Measurements from ENCODE around the gene MAP4K2.

MAP4K2 gene

DNA sequence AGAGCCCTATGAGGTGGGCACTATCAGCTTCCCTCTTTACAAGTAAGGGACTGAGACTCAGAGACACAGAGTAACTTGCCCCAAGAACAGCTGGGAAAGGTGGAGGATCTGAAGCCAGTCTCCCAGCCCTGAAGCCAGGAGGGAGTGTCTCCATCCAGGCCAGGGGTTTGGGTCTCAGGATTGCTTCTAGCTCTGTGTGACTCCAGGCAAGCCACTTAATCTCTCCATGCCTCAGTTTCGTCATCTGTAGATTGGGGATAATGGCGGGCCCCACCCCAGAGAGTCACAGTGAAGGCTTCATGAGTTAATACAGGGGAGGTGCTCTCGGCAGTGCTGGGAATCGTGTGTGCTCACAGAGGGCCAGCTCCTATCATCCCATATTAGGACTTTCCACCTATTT lies 10.5 kb downstream of the MAP4K2 start:
- POLR2A ChIA-PET: interaction anchor here (1.4 kb wide), 1 partner anchor 14 kb away, joined by 6 read pairs; no protein-coding TSS in a partner anchor
- CTCF ChIA-PET: no interaction called here
- DNase-seq (ENCODE audit: extremely low spot score): no peak
- TF ChIP-seq SUZ12 (IDR thresholded peaks at IDR 0.05) (no peak), FOXK2 (IDR thresholded peaks at IDR 0.05) (no peak), NFRKB (IDR thresholded peaks at IDR 0.05) (no peak), CTBP1 (IDR thresholded peaks at IDR 0.05; ENCODE audit: borderline replicate concordance) (no peak), HDGF (IDR thresholded peaks at IDR 0.05; ENCODE audit: borderline replicate concordance) (no peak), L3MBTL2 (conservative IDR thresholded peaks at IDR 0.05) (no peak), LEF1 (IDR thresholded peaks at IDR 0.05; ENCODE audit: borderline replicate concordance) (no peak), ZNF384 (IDR thresholded peaks at IDR 0.05) (no peak), BHLHE40 (IDR thresholded peaks at IDR 0.05; ENCODE audit: borderline replicate concordance) (no peak), FOXA1 (IDR thresholded peaks at IDR 0.05) (no peak), ARNT (IDR thresholded peaks at IDR 0.05) (no peak), FOXM1 (IDR thresholded peaks at IDR 0.05; ENCODE audit: borderline replicate concordance) (no peak)

DNA sequence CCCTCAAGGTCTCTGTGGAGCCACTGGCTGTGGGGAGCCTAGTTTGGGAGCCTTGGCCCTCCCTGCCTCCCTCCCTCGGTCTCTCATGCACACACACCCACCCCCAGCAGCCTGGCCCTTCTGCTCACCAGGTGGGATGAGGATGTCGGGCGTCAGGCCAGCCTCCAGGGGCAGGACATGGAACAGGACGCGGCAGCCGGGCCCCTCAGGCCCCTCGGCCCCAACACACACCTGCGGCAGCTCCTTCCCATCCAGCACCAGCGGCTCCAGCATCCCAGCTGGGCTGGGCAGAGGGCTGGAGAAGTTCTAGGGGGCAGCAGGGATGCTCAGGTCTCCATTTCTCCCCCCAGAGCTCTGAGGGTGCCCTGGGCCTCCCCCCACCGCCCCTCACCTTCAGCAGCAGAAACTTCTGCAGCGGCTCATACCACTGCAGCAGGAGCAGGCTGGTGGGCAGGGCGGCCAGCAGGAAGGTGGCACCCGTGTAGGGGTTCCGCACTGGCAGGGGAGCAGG lies 11.2 kb downstream of the MAP4K2 start:
- TF ChIP-seq FOXM1 (IDR thresholded peaks at IDR 0.05; ENCODE audit: borderline replicate concordance) (no peak), NFRKB (IDR thresholded peaks at IDR 0.05) (no peak), FOXK2 (IDR thresholded peaks at IDR 0.05) (no peak), ELF4 (IDR thresholded peaks at IDR 0.05) (no peak), LEF1 (IDR thresholded peaks at IDR 0.05; ENCODE audit: borderline replicate concordance) (no peak), HDGF (IDR thresholded peaks at IDR 0.05; ENCODE audit: borderline replicate concordance) (no peak), SUZ12 (IDR thresholded peaks at IDR 0.05) (no peak), ARNT (IDR thresholded peaks at IDR 0.05) (no peak), TARDBP (IDR thresholded peaks at IDR 0.05) (no peak)
- TF ChIP-seq, protein P1, sequence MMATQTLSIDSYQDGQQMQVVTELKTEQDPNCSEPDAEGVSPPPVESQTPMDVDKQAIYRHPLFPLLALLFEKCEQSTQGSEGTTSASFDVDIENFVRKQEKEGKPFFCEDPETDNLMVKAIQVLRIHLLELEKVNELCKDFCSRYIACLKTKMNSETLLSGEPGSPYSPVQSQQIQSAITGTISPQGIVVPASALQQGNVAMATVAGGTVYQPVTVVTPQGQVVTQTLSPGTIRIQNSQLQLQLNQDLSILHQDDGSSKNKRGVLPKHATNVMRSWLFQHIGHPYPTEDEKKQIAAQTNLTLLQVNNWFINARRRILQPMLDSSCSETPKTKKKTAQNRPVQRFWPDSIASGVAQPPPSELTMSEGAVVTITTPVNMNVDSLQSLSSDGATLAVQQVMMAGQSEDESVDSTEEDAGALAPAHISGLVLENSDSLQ (IDR thresholded peaks at IDR 0.05): no peak
- POLR2A ChIA-PET: interaction anchor here (1.4 kb wide), 1 partner anchor 13 kb away, joined by 6 read pairs; no protein-coding TSS in a partner anchor
- DNase-seq (ENCODE audit: extremely low spot score): no peak
- CTCF ChIA-PET: no interaction called here

DNA sequence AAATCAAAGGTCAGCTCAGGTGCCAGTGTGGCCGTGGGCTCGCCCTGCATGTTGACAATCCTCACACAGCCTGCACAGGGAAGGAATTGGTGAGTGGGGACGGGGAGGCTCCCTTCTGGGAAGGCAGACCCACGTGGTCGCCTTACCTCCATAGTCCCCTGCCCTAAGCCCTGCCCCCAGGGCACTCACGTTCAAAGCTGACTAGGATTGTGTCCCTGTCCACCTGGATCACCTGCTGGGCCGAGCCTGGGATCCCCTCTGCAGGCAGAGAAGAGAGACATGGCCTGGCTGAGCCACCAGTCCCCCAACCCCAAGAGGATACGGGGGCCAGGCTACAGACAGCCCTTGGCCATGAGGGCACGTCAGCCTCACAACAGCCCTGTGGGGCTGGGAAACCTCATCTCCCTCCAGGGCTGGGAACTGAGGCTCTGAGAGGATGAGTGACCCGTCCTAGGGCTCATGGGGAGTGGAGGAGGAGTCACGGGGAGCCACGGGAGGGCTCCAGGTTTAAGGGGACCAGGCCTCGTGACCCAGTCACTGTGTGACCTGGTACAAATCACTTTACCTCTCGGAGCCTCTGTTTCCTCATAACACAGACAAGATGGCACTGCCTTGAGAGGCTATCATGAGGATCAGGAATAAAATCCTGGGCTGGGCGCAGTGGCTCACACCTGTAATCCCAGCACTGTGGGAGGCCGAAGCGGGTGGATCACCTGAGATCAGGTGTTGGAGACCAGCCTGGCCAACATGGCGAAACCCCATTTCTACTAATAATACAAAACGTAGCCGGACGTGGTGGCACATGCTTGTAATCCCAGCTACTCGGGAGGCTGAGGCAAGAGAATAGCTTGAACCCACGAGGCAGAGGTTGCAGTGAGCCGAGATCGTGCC lies 12.6 kb downstream of the MAP4K2 start:
- DNase-seq (ENCODE audit: extremely low spot score): no peak
- CTCF ChIA-PET: interaction anchor here (0.6 kb wide), 1 partner anchor 104 kb away, joined by 3 read pairs; no protein-coding TSS in a partner anchor
- POLR2A ChIA-PET: no interaction called here
- TF ChIP-seq LEF1 (IDR thresholded peaks at IDR 0.05; ENCODE audit: borderline replicate concordance) (no peak), ZNF384 (IDR thresholded peaks at IDR 0.05) (no peak)

GRCh38 chr11:64789331-64790204 lies 13.4 kb downstream of the MAP4K2 start:
- ChIA-PET POLR2A (interaction anchor here (0.9 kb wide), 1 partner anchor 11 kb away, joined by 4 read pairs; no protein-coding TSS in a partner anchor), CTCF (no interaction called here)
- TF ChIP-seq BHLHE40 (IDR thresholded peaks at IDR 0.05; ENCODE audit: borderline replicate concordance) (no peak), SP1 (IDR thresholded peaks at IDR 0.05) (no peak), ARNT (IDR thresholded peaks at IDR 0.05) (no peak), TARDBP (IDR thresholded peaks at IDR 0.05) (no peak)
- DNase-seq (ENCODE audit: extremely low spot score): no peak

DNA sequence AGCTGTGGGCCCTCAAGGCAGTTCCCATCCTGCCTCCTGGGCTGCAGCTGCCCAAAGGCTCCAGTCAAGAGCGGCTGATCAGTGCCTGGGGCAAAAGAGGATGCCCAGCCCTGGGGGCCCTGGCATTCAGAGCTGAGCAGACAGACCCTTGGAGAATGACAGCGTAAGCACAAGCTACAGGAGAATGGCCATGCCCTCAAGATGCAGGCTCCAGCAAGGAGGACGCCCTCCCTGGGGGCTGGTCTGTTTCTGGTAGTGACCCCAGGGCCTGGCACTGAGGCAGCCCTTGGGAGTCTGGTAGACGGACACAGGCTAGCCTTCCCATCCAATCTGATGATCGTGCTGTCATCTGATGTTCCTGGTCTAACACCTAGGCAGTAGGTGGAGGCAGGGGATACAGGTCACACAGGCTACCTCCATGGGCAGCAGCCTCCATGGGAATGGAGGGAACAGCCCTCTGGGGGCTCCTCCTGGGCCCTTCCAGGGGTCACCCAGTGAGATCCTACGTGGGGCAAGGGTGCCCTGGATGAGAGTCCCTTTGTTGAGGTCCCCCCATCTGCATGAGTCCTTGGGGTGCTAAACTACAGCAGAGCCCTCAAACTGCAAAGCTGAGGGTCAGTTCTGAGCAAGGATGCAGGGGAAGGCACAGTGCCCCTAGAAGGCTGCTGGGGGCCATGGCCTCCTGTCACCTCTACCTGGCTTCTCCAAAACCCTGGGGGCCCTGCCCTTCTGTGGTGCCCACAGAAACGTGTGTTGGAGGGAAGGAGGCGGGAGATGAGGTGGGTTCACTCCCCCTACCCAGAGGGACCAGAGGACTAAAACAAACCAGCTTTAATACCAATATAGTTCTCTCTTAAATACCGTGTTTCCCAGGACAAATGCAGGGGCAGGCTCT lies 14.4 kb downstream of the MAP4K2 start:
- TF ChIP-seq TARDBP (IDR thresholded peaks at IDR 0.05): no peak
- no peak for TF ChIP-seq LEF1 (IDR thresholded peaks at IDR 0.05; ENCODE audit: borderline replicate concordance)
- TF ChIP-seq L3MBTL2 (conservative IDR thresholded peaks at IDR 0.05): no peak
- no peak for TF ChIP-seq FOXK2 (IDR thresholded peaks at IDR 0.05)
- no peak for TF ChIP-seq ARNT (IDR thresholded peaks at IDR 0.05)
- no peak for TF ChIP-seq NFRKB (IDR thresholded peaks at IDR 0.05)
- TF ChIP-seq, protein P1 (IDR thresholded peaks at IDR 0.05): no peak
- TF ChIP-seq CTBP1 (IDR thresholded peaks at IDR 0.05; ENCODE audit: borderline replicate concordance): no peak
- TF ChIP-seq ELF4 (IDR thresholded peaks at IDR 0.05): no peak
- TF ChIP-seq SUZ12 (IDR thresholded peaks at IDR 0.05): no peak
- no peak for TF ChIP-seq ZNF384 (IDR thresholded peaks at IDR 0.05)
- TF ChIP-seq FOXA1 (IDR thresholded peaks at IDR 0.05): no peak
- TF ChIP-seq SP1 (IDR thresholded peaks at IDR 0.05): no peak
- CTCF ChIA-PET: interaction anchor here (0.7 to 1.6 kb wide), 4 partner anchors 10 to 86 kb away, joined by 3 to 5 read pairs (median 4); partner anchors contain the start of genes PYGM and SF1
- POLR2A ChIA-PET: interaction anchor here (0.8 to 0.9 kb wide), 2 partner anchors 10 to 496 kb away, joined by 3 to 4 read pairs; no protein-coding TSS in a partner anchor
- DNase-seq (ENCODE audit: extremely low spot score): no peak
